ENCODE results near the gene TTC3.

- TF ChIP-seq CTCF (IDR thresholded peaks at IDR 0.05) (no peak), ZFX (IDR thresholded peaks at IDR 0.05; ENCODE audit: borderline replicate concordance) (no peak)
Measured at GRCh38 chr21:37130971-37131370, 57.9 kb downstream of the TTC3 start.
